Neural cell (in vitro differentiated cells): Measurements from ENCODE around the gene SDSL. TPM values are rescaled to one million over a fixed set of nuclear protein-coding genes. Genes with fewer than 3 reads are reported as not detected.

Source experiments
- H2AFZ ChIP-seq: fragments of 200-600, 300-800 bp; sonication (generic), shearing (Covaris generic); 2 replicates; pipeline ENCODE4 v1.6.0; 2014; ENCODE audit warnings: low read depth, mild to moderate bottlenecking, antibody characterized with exemption, low read length, moderate library complexity
- H3F3A ChIP-seq: fragments of 200-600 bp; shearing (Covaris generic); 2 replicates; pipeline ENCODE4 v1.6.1; 2016; ENCODE audit warnings: mild to moderate bottlenecking, moderate library complexity, mixed read lengths, antibody characterized with exemption, low read length; ENCODE audit not compliant: insufficient read depth, poor library complexity, severe bottlenecking
- H3K27ac ChIP-seq: fragments of 200-600, 300-800 bp; sonication (generic), shearing (Covaris generic); 2 replicates; pipeline ENCODE4 v1.5.1; 2014; ENCODE audit warnings: mild to moderate bottlenecking, low read length, moderate library complexity
- H3K27me3 ChIP-seq: fragments of 300-800, 200-600 bp; sonication (generic), shearing (Covaris generic); 2 replicates; pipeline ENCODE4 v1.6.0; 2014; ENCODE audit warnings: mild to moderate bottlenecking, low read depth, low read length, moderate library complexity; ENCODE audit not compliant: insufficient read depth
- H3K36me3 ChIP-seq: fragments of 300-800, 200-600 bp; sonication (generic), shearing (Covaris generic); 2 replicates; pipeline ENCODE4 v1.5.1; 2014; ENCODE audit warnings: mild to moderate bottlenecking, antibody characterized with exemption, low read length, moderate library complexity; ENCODE audit not compliant: insufficient read depth
- H3K4me2 ChIP-seq: fragments of 300-800, 200-600 bp; sonication (generic), shearing (Covaris generic); 2 replicates; pipeline ENCODE4 v1.6.0; 2014; ENCODE audit warnings: mild to moderate bottlenecking, low read length
- H3K4me3 ChIP-seq: fragments of 300-800, 200-600 bp; sonication (generic), shearing (Covaris generic); 2 replicates; pipeline ENCODE4 v1.5.1; 2014; ENCODE audit warnings: mild to moderate bottlenecking, low read length, moderate library complexity
- H3K79me2 ChIP-seq: fragments of 200-600 bp; shearing (Covaris generic); replicated peaks from 2 replicates; pipeline ENCODE4 v1.6.0; 2014; ENCODE audit warnings: mild to moderate bottlenecking, low read length, moderate library complexity; ENCODE audit not compliant: insufficient read depth
- H3K9ac ChIP-seq: fragments of 300-800, 200-600 bp; sonication (generic), shearing (Covaris generic); 2 replicates; pipeline ENCODE4 v1.6.1; 2016; ENCODE audit warnings: mild to moderate bottlenecking, low read length, mixed read lengths
- H3K9me2 ChIP-seq: fragments of 200-600 bp; shearing (Covaris generic); 2 replicates; pipeline ENCODE4 v1.6.1; 2016; ENCODE audit warnings: mild to moderate bottlenecking, low read length, mixed read lengths; ENCODE audit not compliant: insufficient read depth
- H3K9me3 ChIP-seq: fragments of 200-600, 300-800 bp; sonication (generic), shearing (Covaris generic); 2 replicates; pipeline ENCODE4 v1.6.1; 2016; ENCODE audit warnings: mild to moderate bottlenecking, mixed run types, low read length, moderate library complexity, mixed read lengths
- H4K20me1 ChIP-seq: fragments of 200-600 bp; shearing (Covaris generic); 2 replicates; pipeline ENCODE4 v1.6.1; 2016; ENCODE audit warnings: mild to moderate bottlenecking, mixed run types; ENCODE audit not compliant: insufficient read depth
- CTCF ChIP-seq: fragments of 450-650 bp; IDR thresholded peaks from 2 replicates; pipeline ENCODE4 v1.5.1; 2014; ENCODE audit warnings: antibody characterized with exemption, mild to moderate bottlenecking, moderate library complexity; ENCODE audit not compliant: poor library complexity, severe bottlenecking
- EP300 ChIP-seq: fragments of 450-650 bp; conservative IDR thresholded peaks from 2 replicates; pipeline ENCODE4 v1.6.1; 2014; ENCODE audit warnings: antibody characterized with exemption, mild to moderate bottlenecking, moderate library complexity; ENCODE audit not compliant: poor library complexity, severe bottlenecking
- EZH2 ChIP-seq: fragments of 200-600, 300-800 bp; shearing (Covaris generic), sonication (generic); IDR thresholded peaks from 2 replicates; pipeline ENCODE4 v1.6.1; 2014; ENCODE audit warnings: antibody characterized with exemption, low read length, borderline replicate concordance, mild to moderate bottlenecking; ENCODE audit not compliant: insufficient read depth, poor library complexity, severe bottlenecking
- MXI1 ChIP-seq: fragments of 450-650 bp; conservative IDR thresholded peaks from 2 replicates; pipeline ENCODE4 v1.6.1; 2014; ENCODE audit warnings: antibody characterized with exemption, mild to moderate bottlenecking; ENCODE audit not compliant: poor library complexity, severe bottlenecking
- POLR2AphosphoS5 ChIP-seq: IDR thresholded peaks from 2 replicates; pipeline ENCODE4 v1.6.1; 2012
- RAD21 ChIP-seq: fragments of 450-650 bp; conservative IDR thresholded peaks from 2 replicates; pipeline ENCODE4 v1.6.1; 2014; ENCODE audit warnings: antibody characterized with exemption, mild to moderate bottlenecking, moderate library complexity
- REST ChIP-seq: IDR thresholded peaks from 2 replicates; pipeline ENCODE4 v1.6.1; 2012; ENCODE audit warnings: borderline replicate concordance
- SMC3 ChIP-seq: fragments of 450-650 bp; conservative IDR thresholded peaks from 2 replicates; pipeline ENCODE4 v1.6.1; 2014; ENCODE audit warnings: antibody characterized with exemption, mild to moderate bottlenecking, moderate library complexity; ENCODE audit not compliant: poor library complexity
- TAF1 ChIP-seq: IDR thresholded peaks from 2 replicates; pipeline ENCODE4 v1.6.1; 2012; ENCODE audit warnings: low read depth
- polyA plus RNA-seq: library from polyadenylated mRNA; depleted of rRNA; stranded (reverse); fragments of >200 nt; gene quantifications from 2 replicates; pipeline ENCODE4 v1.2.3, GENCODE V29; 2014

SDSL gene
- polyA plus RNA-seq, 1 donor from 2014 or later: 2.7 TPM

GRCh38 chr12:113469224-113469948, 47.2 kb downstream of the SDSL start:
- no peak overlapping the region for H3K9ac ChIP-seq
- H3K4me3 ChIP-seq: peak overlapping the region; percentile 68
- no peak overlapping the region for H3K27ac ChIP-seq
- no peak overlapping the region for H3K4me2 ChIP-seq
- H3K79me2 ChIP-seq: no peaks in the 10 kb centered on the region
- H4K20me1 ChIP-seq: no peaks in the 10 kb centered on the region
- H3K9me2 ChIP-seq: no peaks in the 10 kb centered on the region
- H3K36me3 ChIP-seq: no peaks in the 10 kb centered on the region
- no peaks in the 10 kb centered on the region for H3F3A ChIP-seq
- no peak for TF ChIP-seq REST
- no peak for TF ChIP-seq POLR2AphosphoS5
- TF ChIP-seq TAF1: no peak
- TF ChIP-seq MXI1: no peak
- no peak for TF ChIP-seq RAD21
- TF ChIP-seq EZH2: no peak
- no peak for TF ChIP-seq EP300
- TF ChIP-seq CTCF: no peak
- H3K9me3 ChIP-seq: peaks cover 23% of the 10 kb centered on the region
- H2AFZ ChIP-seq: no peak overlapping the region
- peaks cover 100% of the 10 kb centered on the region for H3K27me3 ChIP-seq

- Histone ChIP-seq H3K27me3 (peaks cover 100% of the 10 kb centered on the region), H3K9me3 (peaks cover 20% of the 10 kb centered on the region), H3F3A (no peaks in the 10 kb centered on the region), H2AFZ (no peak overlapping the region), H3K9me2 (no peaks in the 10 kb centered on the region), H3K9ac (peak overlapping the region; percentile 60), H3K36me3 (no peaks in the 10 kb centered on the region), H3K79me2 (no peaks in the 10 kb centered on the region), H3K4me2 (no peak overlapping the region), H3K4me3 (peak overlapping the region; percentile 68), H4K20me1 (no peaks in the 10 kb centered on the region), H3K27ac (no peak overlapping the region)
- TF ChIP-seq SMC3 (no peak), CTCF (no peak), MXI1 (no peak), TAF1 (no peak), REST (no peak), EP300 (no peak), POLR2AphosphoS5 (no peak), EZH2 (no peak), RAD21 (no peak)
These were observed 48.0 kb downstream of the SDSL start for GRCh38 chr12:113469949-113470743.
